UCSD-AML1 (cell line): ENCODE results near the gene DGKI.

Experiments used
- DNase-seq: peaks from one replicate; lab custom pipeline; 2025; ENCODE audit not compliant: unreplicated experiment; lab: John Stamatoyannopoulos, UW

The DGKI gene

GRCh38 chr7:137386966-137387365, 459.8 kb downstream of the DGKI start:
- no peak for DNase-seq

DNA sequence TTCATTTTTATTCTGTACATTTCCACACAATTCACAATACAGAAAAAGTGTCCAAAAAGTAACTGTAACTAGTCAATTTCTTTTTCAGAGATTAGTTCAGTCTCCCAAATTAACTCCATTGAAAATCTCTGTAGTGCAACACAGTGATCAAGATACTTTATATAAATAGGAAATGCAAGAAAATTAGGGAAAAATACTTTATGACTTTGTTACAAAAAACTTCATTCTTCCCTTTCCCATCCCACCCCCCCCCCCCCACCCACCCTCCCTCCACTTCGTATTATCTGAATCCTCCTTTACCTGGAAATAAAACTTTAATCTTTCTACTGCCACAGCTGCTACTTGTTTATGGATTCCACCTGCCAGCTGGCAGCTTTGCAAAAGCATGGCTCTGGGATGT, 465.7 kb downstream of the DGKI start:
- no peak for DNase-seq

GRCh38 chr7:137373507-137373906, 473.3 kb downstream of the DGKI start:
- DNase-seq: no peak

DNA sequence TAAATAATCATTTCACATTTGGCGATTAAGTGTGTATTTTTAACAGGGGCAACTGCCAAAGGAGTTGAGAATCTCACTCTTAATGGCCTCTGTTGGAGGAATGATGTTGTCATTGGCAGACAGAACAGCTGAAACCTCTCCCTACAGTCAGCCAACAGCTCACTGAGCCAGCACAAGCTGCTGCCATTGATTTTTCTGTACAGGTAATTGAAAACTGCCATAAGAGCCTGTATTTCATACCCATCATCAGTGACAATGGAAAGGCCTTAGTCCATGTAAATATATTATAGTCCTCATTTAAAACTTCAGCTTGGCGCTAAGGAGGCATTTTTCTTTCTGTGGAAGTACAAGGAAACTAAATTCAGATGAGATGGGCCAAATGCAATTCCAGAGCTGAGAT, 475.2 kb downstream of the DGKI start:
- DNase-seq: no peak

DNA sequence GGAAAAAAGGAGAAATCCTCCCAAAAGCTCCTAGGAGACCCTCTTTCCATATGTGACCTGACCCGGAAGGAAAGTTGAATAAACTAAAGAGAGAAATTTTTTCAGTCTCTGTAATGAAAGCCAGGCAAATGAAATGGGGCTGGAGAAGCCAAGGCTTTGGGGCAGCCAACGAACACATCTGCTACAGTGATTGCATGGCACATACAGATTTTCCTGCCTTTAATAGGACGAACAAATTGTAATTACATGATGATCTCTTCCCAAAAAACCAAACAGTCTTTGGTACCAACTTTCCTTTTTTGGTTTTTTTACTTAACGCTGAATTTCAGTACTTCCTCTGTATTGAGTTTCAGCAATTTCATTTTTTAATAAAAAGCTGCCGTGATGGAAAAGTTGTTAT, 479.8 kb downstream of the DGKI start:
- DNase-seq: no peak

- DNase-seq: no peak
Measured at GRCh38 chr7:137363683-137364082, 483.1 kb downstream of the DGKI start.

DNA sequence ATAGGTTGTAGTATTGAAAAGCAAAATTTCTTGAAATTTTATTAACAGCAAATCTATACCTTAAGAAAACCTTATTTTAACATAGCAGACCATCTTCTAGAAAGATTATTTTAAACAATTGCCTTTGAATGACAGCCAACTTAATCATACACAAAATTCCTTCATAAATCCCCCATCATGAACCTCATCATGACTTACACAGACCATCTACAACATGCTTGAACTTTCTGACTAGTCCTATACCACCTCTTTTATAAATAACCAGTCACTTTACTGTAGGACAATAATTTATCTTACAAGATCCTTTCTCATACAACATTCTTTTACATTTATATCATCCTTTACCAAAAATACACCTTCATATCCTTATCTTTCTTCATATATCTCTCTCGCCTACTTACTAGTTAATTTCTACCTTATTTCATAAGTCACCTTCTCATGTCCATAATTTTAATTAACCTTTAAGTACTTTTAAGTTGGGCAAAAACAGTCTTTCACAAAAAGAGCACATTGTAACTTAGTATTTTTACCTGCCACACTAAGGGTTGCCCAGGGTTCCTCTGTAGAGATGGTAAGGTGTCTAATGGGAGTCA, 486.6 kb downstream of the DGKI start:
- no peak for DNase-seq

- DNase-seq: no peak
Measured at GRCh38 chr7:137354961-137355360, 491.8 kb downstream of the DGKI start.

GRCh38 chr7:137354396-137354795, 492.4 kb downstream of the DGKI start:
- no peak for DNase-seq

DNA sequence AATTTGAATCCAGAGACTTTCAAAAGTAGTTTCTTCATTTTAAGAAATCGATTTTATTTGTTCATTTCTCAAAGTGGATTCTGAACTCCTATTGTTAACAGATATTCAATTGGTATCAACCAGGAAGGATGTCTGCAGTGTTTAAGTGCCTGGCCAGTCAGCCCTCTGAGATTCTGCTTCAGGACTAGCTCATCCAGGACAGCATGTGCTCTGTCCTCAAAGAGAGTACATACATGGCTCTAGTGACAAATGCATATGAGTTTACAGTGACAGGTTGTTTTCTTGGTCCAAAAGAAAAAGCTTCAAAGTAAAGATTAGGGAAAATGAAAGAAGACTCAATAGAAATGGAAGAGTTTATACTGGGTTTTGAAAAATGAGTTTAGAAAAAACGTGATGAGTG, 494.8 kb downstream of the DGKI start:
- DNase-seq: no peak

DNA sequence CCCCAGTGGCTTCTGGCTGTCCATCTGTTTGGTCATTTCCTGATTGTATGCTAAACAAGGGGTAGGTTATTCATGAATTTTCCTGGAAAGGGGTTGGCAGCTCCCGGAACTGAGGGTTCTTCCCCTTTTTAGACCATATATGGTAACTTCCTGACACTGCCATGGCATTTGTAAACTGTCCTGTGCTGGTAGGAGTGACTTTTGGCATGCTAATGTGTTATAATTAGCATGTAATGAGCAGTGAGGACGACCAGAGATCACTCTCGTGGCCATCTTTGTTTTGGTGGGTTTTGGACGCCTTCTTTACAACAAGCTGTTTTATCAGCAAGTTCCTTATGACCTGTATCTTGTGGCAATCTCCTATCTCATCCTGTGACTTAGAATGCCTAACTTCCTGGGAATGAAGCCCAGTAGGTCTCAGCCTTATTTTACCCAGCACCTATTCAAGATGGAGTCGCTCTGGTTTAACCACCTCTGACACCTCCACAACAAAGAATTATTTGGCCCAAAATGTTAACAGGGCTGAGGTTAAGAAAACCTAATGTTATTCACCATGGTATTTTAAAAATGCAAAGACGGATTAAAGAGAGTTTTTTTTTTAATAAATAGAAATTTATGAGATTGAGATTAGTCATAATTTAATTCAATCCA, 500.9 kb downstream of the DGKI start:
- peak; percentile 7 for DNase-seq

DNA sequence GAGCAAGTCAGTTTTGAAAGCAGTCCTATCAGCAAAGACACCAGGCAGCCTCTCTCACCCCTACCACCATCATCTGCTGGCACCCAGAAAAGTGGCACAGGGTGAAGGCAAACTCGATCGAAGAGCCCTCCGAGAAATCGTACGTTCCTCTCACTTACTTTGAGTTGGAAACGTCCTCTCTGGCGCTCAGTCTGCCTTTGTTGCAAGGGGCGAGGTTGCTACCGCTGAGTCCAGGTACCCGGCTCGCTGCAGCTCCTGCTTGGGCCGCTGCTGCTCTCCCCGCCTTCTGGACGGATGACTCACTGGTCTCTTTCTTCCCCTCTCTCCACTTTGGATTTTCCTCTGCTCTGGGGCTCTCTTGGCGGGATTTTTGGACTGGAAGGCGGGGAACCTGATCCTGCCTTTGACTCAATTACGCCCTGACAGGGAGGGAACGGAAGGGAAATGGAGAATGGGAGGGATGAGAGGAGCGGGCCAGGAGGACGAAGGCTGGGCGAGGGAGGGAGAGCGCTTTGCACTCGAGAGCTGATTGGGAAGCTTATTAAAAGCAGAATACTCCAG, 503.4 kb downstream of the DGKI start, which contains the start of gene PTN:
Gene PTN, minus strand, starts transcription at position 453 of the 561 bp plus-strand sequence. CDS start 88,760 bp downstream, outside the sequence.
- no peak for DNase-seq

DNA sequence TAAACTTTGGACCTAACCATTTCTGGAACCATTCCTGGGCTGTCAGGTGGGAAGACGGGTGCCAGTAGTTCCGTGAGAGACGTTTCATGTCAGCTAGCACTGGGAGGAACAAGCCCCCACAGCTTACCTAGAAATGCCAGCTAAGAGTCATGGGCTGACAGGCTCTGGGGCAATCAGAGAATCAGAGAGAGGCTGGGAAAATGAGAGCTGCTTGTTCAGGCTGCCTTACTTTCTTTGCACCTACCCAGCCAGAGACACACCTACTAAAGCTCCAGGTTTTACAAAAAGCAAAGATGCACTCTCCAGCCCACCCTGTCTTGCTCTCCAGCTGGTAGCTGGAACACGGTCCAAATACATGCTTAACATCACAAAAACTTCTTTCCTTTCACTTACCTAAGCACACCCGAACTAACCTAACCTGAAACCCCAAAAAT, 503.9 kb downstream of the DGKI start:
- DNase-seq: no peak

DNA sequence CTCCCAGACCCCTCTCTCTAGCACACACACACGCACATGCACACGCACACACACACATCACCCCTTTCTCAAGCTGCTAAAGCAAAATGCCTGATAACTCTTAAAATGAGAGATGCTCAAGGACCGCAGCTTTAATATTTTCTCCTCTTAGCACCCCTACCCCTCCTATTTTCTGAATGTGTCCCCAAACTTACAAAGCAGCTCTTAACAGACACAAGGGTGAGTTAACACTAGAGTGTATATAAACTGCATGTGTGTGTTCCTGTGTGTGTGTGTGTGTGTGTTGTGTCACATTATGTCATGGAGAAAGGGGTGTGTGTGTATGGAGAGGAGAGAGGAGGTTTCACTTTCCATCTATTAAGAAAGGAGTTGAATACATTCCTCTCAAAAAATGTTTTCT, 504.5 kb downstream of the DGKI start:
- DNase-seq: no peak

DNA sequence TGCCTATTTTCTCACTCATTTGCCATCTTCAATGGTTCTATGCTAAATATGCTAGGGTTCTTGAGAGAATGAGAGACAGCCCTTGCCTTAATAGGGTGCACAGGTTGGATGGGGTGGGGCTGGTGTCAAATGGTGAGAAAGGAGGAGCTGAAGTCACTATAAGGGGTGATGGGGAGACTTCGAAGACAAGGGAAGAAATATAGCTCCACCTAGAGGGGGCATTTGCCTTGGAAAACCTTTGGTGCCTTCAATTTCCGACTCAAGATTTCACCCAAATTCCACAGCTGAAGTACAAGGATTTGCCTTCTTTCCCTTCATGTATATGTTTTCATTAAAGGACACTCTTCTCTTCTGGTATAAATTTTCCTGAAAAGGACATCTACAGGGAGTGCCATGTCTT, 508.9 kb downstream of the DGKI start:
- no peak for DNase-seq

- no peak for DNase-seq
Measured at GRCh38 chr7:137335814-137336213, 511.0 kb downstream of the DGKI start.

DNA sequence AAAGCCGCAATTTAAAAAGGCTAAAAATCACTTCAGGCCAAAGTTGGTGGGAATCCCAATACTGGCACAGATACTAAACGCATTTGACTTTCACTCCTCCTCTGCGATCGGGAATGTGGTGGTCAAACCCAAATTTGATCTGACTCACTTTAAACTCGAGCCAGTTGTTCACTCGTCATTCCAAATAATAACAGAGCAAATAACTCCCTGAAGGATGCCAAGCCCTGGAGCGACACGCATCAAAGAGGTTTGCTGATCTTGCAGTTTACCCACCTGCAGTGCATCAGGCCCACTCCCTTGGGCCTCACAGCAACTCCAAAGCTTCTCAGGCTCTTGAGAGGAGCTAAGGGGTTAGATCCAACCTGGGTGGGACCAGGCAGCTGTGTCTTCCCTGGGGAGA, 515.4 kb downstream of the DGKI start:
- no peak for DNase-seq
